PC-9 (cell line): ENCODE measurements around the gene BCL2L14. TPM values are rescaled to one million over a fixed set of nuclear protein-coding genes. Genes with fewer than 3 reads are reported as not detected.

Source experiments
- BruUV-seq: library from RNA; stranded (reverse); fragments of 400-500 nt; replicated peaks from 2 replicates; lab custom pipeline; 2021; lab: Mats Ljungman, UMichigan
- CTCF ChIA-PET: fragments of 300-600 bp; sonication (Branson Sonifier 250); formaldehyde crosslinking; loops from one replicate; lab custom pipeline; 2022; ENCODE audit warnings: antibody characterized with exemption; lab: Charles Lee
- POLR2A ChIA-PET: fragments of 300-600 bp; sonication (Branson Sonifier 250); formaldehyde crosslinking; loops from one replicate; lab custom pipeline; 2022; ENCODE audit warnings: antibody characterized with exemption; ENCODE audit not compliant: unreplicated experiment; lab: Charles Lee
- DNase-seq, 2 experiments: peaks; one replicate each; pipeline versions ENCODE4 v3.0.0 to v3.0.0-alpha.2; 2015 to 2022; ENCODE audit warnings: mixed read lengths in 1 of 2
- H2AFZ ChIP-seq: fragments of 200-600 bp; sonication (generic); 2 replicates; pipeline ENCODE4 v1.8.1; 2017; ENCODE audit warnings: antibody characterized with exemption
- H3F3A ChIP-seq: fragments of 200-600 bp; sonication (generic); 2 replicates; pipeline ENCODE4 v1.8.1; 2017; ENCODE audit warnings: antibody characterized with exemption, mild to moderate bottlenecking, low read depth; ENCODE audit not compliant: insufficient read depth
- H3K27ac ChIP-seq: fragments of 200-600 bp; sonication (generic); 2 replicates; pipeline ENCODE4 v1.6.1; 2016; ENCODE audit warnings: mixed run types
- H3K27me3 ChIP-seq: fragments of 200-600 bp; sonication (generic); 2 replicates; pipeline ENCODE4 v1.6.1; 2016; ENCODE audit warnings: low read depth, mixed run types; ENCODE audit not compliant: insufficient read depth
- H3K36me3 ChIP-seq: fragments of 200-600 bp; sonication (generic); 2 replicates; pipeline ENCODE4 v1.6.1; 2016; ENCODE audit warnings: low read depth, mixed run types
- H3K4me1 ChIP-seq: fragments of 200-600 bp; sonication (generic); replicated peaks from 2 replicates; pipeline ENCODE4 v1.6.1; 2016; ENCODE audit warnings: mixed run types; ENCODE audit not compliant: insufficient read depth
- H3K4me2 ChIP-seq: fragments of 200-600 bp; sonication (generic); 2 replicates; pipeline ENCODE4 v1.6.1; 2017; ENCODE audit warnings: mixed run types
- H3K4me3 ChIP-seq: fragments of 200-600 bp; sonication (generic); 2 replicates; pipeline ENCODE4 v1.6.1; 2016; ENCODE audit warnings: mixed run types
- H3K79me2 ChIP-seq: fragments of 200-600 bp; sonication (generic); 2 replicates; pipeline ENCODE4 v1.6.1; 2017; ENCODE audit warnings: low read depth, mixed run types
- H3K9me2 ChIP-seq: fragments of 200-600 bp; sonication (generic); 2 replicates; pipeline ENCODE4 v1.8.1; 2017; ENCODE audit warnings: mild to moderate bottlenecking; ENCODE audit not compliant: insufficient read depth
- H3K9me3 ChIP-seq: fragments of 200-600 bp; sonication (generic); 2 replicates; pipeline ENCODE4 v1.8.1; 2016; ENCODE audit warnings: low read depth; ENCODE audit not compliant: insufficient read depth
- H4K20me1 ChIP-seq: fragments of 200-600 bp; sonication (generic); 2 replicates; pipeline ENCODE4 v1.8.1; 2017; ENCODE audit not compliant: insufficient read depth
- EZH2 ChIP-seq: fragments of 200-600 bp; sonication (generic); IDR thresholded peaks from 2 replicates; pipeline ENCODE4 v1.8.0; 2017; ENCODE audit warnings: antibody characterized with exemption, low read depth
- intact Hi-C: fragments of 100-400 bp; cut with micrococcal nuclease; formaldehyde crosslinking; loops from one replicate; pipeline ENCODE4 v1.10.0; 2022; ENCODE audit not compliant: unreplicated experiment
- total RNA-seq: library from RNA; stranded (reverse); gene quantifications from 2 replicates; pipeline ENCODE4 v1.2.3, GENCODE V29; 2021
- TF ChIP-seq, protein P1 (sequence below): fragments of 200-600 bp; sonication (generic); conservative IDR thresholded peaks from 2 replicates; pipeline ENCODE4 v1.6.1; 2017; ENCODE audit warnings: mixed run types, antibody characterized with exemption, mild to moderate bottlenecking, moderate library complexity

BCL2L14 gene
- total RNA-seq, 1 experiment from 2014 or later: 6.0 TPM

GRCh38 chr12:12123036-12123604, 52.4 kb downstream of the BCL2L14 start:
- TF ChIP-seq, protein P1, sequence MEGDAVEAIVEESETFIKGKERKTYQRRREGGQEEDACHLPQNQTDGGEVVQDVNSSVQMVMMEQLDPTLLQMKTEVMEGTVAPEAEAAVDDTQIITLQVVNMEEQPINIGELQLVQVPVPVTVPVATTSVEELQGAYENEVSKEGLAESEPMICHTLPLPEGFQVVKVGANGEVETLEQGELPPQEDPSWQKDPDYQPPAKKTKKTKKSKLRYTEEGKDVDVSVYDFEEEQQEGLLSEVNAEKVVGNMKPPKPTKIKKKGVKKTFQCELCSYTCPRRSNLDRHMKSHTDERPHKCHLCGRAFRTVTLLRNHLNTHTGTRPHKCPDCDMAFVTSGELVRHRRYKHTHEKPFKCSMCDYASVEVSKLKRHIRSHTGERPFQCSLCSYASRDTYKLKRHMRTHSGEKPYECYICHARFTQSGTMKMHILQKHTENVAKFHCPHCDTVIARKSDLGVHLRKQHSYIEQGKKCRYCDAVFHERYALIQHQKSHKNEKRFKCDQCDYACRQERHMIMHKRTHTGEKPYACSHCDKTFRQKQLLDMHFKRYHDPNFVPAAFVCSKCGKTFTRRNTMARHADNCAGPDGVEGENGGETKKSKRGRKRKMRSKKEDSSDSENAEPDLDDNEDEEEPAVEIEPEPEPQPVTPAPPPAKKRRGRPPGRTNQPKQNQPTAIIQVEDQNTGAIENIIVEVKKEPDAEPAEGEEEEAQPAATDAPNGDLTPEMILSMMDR: no peak
- no peak for TF ChIP-seq EZH2
- no peak overlapping the region for H3K27ac ChIP-seq
- no peak overlapping the region for H3K4me2 ChIP-seq
- BruUV-seq: no TSS peak
- H2AFZ ChIP-seq: no peak overlapping the region
- H3K79me2 ChIP-seq: no peaks in the 10 kb centered on the region
- no peaks in the 10 kb centered on the region for H3K9me2 ChIP-seq
- H3K4me3 ChIP-seq: no peak overlapping the region
- no peaks in the 10 kb centered on the region for H4K20me1 ChIP-seq
- no peaks in the 10 kb centered on the region for H3K4me1 ChIP-seq
- no peak for DNase-seq
- ChIA-PET POLR2A (no interaction called here), CTCF (no interaction called here)
- intact Hi-C loops: no loop called here
- no peaks in the 10 kb centered on the region for H3F3A ChIP-seq
- H3K27me3 ChIP-seq: no peaks in the 10 kb centered on the region
- H3K36me3 ChIP-seq: peaks cover 10% of the 10 kb centered on the region; the same call in 1 of the 2 replicates
- H3K9me3 ChIP-seq: no peaks in the 10 kb centered on the region

DNA sequence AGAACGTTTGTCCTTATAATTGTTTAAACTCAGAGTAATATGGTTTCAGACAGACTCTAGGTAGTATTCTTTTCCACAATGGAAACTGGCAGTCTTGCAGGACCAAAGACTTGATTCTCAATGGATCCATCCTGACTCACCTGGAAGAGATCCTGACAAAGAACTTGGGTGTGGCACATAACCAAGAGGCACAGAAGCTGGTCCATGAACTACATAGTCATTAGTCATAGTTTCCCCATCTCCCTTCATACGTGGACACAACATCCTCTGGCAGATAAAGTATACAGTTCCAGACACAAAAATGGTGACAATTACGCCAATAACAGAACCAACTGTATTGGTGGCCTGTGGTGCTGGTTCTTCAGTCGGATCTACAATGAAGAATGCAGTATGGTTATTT, 55.8 kb downstream of the BCL2L14 start:
- CTCF ChIA-PET: no interaction called here
- H3K4me3 ChIP-seq: no peak overlapping the region
- H3K4me2 ChIP-seq: no peak overlapping the region
- TF ChIP-seq, protein P1: no peak
- TF ChIP-seq EZH2: no peak
- no TSS peak for BruUV-seq
- H3K4me1 ChIP-seq: no peaks in the 10 kb centered on the region
- no peaks in the 10 kb centered on the region for H4K20me1 ChIP-seq
- H3K9me3 ChIP-seq: no peaks in the 10 kb centered on the region
- H3K36me3 ChIP-seq: peaks cover 10% of the 10 kb centered on the region; the same call in 1 of the 2 replicates
- no peak for DNase-seq
- POLR2A ChIA-PET: interaction anchor here (0.6 kb wide), 1 partner anchor 326 kb away, joined by 7 read pairs; no protein-coding TSS in a partner anchor
- H3K27me3 ChIP-seq: no peaks in the 10 kb centered on the region
- H3K9me2 ChIP-seq: no peaks in the 10 kb centered on the region
- no peak overlapping the region for H2AFZ ChIP-seq
- no peaks in the 10 kb centered on the region for H3F3A ChIP-seq
- no peaks in the 10 kb centered on the region for H3K79me2 ChIP-seq
- no peak overlapping the region for H3K27ac ChIP-seq
- intact Hi-C loops: no loop called here

DNA sequence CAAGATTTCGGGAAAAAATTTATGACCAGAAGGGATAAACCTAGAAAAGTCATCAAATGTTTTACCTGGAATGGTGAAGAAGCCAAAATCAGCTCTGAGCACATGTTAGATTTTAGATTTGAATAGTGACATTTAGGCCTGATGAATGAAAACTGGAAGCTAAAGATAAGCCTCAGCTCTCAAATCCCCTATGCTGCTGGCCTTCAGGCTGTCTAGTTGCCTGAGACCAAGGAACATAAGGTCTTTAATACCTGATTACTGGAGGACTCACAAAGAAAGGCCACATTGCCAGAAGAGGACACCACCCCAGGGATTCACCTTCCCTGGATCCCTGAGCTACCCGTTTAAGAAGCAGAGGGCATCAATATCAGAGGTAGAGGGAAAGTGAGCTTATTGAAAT, 56.6 kb downstream of the BCL2L14 start:
- no peak for DNase-seq
- no peak overlapping the region for H2AFZ ChIP-seq
- no peak overlapping the region for H3K4me3 ChIP-seq
- H3F3A ChIP-seq: no peaks in the 10 kb centered on the region
- BruUV-seq: no TSS peak
- no peak overlapping the region for H3K4me2 ChIP-seq
- no peaks in the 10 kb centered on the region for H4K20me1 ChIP-seq
- no peaks in the 10 kb centered on the region for H3K27me3 ChIP-seq
- ChIA-PET POLR2A (interaction anchor here (0.6 kb wide), 1 partner anchor 326 kb away, joined by 7 read pairs; no protein-coding TSS in a partner anchor), CTCF (interaction anchor here (0.6 kb wide), 1 partner anchor 8 kb away, joined by 3 read pairs; no protein-coding TSS in a partner anchor)
- no peaks in the 10 kb centered on the region for H3K9me3 ChIP-seq
- TF ChIP-seq, protein P1: no peak
- TF ChIP-seq EZH2: no peak
- intact Hi-C loops: no loop called here
- no peak overlapping the region for H3K27ac ChIP-seq
- peaks cover 10% of the 10 kb centered on the region; the same call in 1 of the 2 replicates for H3K36me3 ChIP-seq
- H3K79me2 ChIP-seq: no peaks in the 10 kb centered on the region
- H3K4me1 ChIP-seq: no peaks in the 10 kb centered on the region
- no peaks in the 10 kb centered on the region for H3K9me2 ChIP-seq
